Hindlimb muscle (tissue), 1 donor: ENCODE data around the gene C5orf52. TPM values are rescaled to one million over a fixed set of nuclear protein-coding genes. Genes with fewer than 3 reads are reported as not detected.
"Not testable (repeated sequence)": the region's sequence is repeated elsewhere in the genome, so short reads cannot be mapped to it uniquely, and the experiment has no call there.

Experiments
- DNase-seq: peaks from one replicate; pipeline ENCODE4 v3.0.0-alpha.2; 2013
- polyA plus RNA-seq: library from polyadenylated mRNA; unstranded; fragments of 120-200 nt; gene quantifications from one replicate; pipeline ENCODE4 v1.2.1, GENCODE V29; 2013; ENCODE audit not compliant: insufficient read length

The C5orf52 gene
- polyA plus RNA-seq: not detected

GRCh38 chr5:157670662-157671591 lies at the start of gene C5orf52:
TSS of gene C5orf52 (plus strand) at chr5:157671533. CDS start at chr5:157671615, 82 bp downstream.
- peak; percentile 71 for DNase-seq

DNA sequence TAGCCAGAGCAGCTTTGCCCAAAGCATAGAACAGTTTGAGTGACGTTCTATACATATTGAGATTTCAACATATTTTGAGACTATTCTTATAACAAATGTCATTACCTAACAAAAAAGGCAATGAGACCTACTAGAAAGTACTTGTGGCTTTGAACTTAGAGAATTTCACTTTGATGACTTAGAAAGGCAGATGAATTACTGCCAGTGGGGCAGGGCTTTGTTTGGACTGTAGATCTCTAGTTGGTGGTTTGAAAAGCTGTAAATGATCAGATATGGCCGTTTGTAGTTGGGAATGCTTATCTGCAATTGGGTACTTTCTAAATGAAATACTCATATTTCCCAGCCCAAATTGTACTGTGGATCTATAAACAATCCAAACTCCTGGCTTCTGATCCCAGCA lies 47.2 kb upstream of the C5orf52 start:
- no peak for DNase-seq

GRCh38 chr5:157626831-157627230 lies 44.5 kb upstream of the C5orf52 start:
- no peak for DNase-seq

- DNase-seq: no peak
Measured at GRCh38 chr5:157630341-157630740, 41.0 kb upstream of the C5orf52 start.

DNA sequence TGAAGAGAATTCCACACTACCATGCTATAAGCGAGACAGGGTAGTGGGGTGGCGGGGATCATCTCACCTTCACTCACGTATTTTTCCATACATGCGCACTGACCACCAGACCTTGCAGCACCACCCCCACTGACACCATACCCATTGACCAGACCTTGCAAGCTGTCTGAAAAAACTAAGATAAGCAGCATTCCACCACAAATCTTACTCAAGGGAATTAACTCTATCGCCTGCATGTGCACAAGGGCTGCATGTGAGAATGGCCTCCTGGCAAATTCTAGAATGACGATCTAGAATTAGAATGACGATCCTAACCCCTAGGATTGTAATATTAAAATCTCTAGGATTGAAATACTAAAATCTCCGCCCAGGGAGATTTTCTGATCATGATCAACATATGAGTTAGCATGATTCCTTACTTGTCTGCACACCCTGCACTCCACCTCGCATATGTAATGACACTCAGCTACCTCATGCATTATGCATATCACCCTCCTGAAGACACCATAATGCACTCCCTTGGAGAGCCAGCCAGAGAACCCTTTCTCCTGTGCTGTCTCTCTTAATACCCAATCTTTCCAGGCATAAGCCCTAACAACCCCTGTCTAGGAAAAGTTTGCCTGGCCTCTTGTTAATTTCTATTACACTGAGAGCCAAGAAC lies 30.8 kb upstream of the C5orf52 start:
- no peak for DNase-seq

- DNase-seq: no peak
Measured at GRCh38 chr5:157648275-157648990, 22.9 kb upstream of the C5orf52 start.

GRCh38 chr5:157649101-157649500 lies 22.2 kb upstream of the C5orf52 start:
- DNase-seq: no peak

DNA sequence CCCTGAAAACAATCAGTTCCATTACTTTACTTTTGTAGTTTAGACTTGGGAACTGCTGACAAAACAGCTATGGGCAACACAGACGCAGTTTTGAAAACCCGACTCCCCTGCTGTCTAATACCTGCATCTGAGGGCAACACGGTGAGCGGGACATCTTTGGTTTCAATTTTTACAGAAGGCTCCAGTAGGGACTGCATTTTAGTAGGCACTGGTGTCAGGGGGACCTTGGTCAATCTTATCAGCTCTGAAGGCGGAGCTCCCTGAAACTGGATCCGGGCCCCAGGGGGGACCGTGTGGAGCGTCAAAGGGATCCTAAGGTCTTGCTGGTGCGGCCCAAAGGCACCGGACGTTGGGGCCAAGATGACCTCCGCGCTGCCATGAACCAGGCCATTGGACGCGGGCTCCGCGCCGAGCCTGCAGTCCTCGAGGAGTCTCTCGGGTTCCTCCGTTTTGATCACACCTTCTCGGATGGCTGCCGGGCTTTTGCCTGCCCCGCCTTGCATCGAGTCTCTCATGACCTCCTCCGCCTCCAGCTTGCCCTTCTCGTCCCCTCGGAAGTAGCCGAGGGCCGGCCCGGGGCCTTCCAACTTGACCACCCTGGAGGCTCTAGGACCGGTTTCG lies 20.2 kb upstream of the C5orf52 start:
- DNase-seq: no peak

- DNase-seq: peak; percentile 59
Measured at GRCh38 chr5:157651623-157652376, 19.5 kb upstream of the C5orf52 start.

- DNase-seq: no peak
Measured at GRCh38 chr5:157652377-157652692, 19.0 kb upstream of the C5orf52 start, which contains the start of gene SOX30. TSS of gene SOX30 (minus strand) at chr5:157652438. CDS start at chr5:157652078, 360 bp downstream.

DNA sequence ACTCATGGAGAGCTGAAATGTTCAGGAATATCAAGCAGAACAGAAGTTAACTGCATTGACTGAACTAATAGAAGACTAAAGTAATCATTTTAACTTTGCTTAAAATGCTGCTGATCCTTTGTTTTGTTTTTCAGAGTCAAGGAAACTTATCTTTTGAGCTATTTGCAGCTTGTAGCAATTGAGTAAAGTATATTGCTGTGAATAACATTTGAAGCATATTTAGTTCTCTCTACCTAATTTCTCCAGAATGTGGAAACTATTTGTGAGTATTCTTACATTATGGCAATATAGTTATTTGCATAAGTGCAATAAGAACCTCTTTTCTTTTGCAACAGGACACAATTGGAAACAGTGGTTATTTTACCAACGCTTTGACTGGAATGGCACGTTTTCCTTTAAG lies 13.8 kb upstream of the C5orf52 start:
- no peak for DNase-seq

GRCh38 chr5:157658893-157659292 lies 12.4 kb upstream of the C5orf52 start:
- no peak for DNase-seq

- DNase-seq: no peak
Measured at GRCh38 chr5:157659868-157660660, 11.3 kb upstream of the C5orf52 start.

DNA sequence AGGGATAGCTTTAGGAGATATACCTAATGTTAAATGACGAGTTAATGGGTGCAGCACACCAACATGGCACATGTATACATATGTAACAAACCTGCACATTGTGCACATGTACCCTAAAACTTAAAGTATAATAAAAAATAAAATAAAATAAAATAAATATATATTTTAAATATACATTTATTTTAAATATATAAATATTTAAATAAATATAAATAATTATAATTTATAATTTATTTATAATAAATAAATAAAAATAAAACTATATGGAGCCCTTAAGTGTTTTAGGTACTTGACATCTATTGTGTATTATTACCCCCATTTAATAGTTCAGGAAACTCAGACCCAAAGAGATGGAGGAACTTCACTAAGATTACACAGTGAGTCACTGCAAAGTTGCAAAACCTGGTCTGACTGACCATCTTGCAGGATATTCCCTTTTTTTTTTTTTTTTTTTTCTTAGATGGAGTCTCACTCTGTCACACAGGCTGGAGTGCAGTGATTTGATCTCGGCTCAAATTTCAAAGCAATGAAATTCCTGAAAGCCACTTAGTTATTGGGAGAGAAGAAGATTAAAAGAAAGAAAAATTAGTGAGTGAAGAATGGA lies 5.8 kb upstream of the C5orf52 start:
- no peak for DNase-seq

DNA sequence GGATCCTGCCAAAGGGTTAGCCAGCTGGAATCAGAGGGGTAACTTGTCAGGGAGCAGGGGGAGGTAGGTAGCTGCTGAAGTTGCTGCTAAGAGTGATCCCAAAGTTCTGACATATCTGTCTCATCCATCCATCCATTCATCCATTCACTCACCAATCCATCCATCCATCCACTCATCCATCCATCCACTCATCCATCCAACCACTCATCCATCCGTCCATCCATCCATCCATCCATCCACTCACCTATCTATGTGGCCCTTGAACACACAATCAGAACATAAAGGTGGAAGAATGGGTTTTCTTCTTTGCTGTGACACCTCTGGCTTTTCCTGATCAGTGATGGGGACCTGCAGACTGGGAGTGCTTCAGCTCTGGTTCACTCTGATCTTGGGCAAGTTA lies 3.0 kb upstream of the C5orf52 start:
- DNase-seq: no peak

GRCh38 chr5:157669701-157670097 lies 1.6 kb upstream of the C5orf52 start:
- DNase-seq: no peak

- no peak for DNase-seq
Measured at GRCh38 chr5:157671592-157672330, 428 bp downstream of the C5orf52 start.

DNA sequence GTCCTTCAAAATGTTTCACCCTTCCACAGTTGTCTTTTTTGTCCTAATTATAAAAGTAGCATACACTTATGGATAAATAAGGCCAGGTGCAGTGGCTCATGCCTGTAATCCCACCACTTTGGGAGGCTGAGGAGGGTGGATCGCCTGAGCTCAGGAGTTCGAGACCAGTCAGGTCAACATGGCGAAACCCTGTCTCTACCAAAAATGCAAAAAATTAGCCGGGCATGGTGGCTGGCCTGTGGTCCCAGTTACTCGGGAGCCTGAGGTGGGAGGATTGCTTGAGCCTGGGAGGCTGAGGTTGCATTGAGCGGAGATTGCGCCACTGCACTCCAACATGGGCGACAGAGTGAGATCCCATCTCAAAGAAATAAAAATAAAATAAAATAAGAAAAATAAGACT lies 1.6 kb downstream of the C5orf52 start:
- no peak for DNase-seq

- not testable (repeated sequence) for DNase-seq
Measured at GRCh38 chr5:157674351-157674750, 3.0 kb downstream of the C5orf52 start.

- DNase-seq: no peak
Measured at GRCh38 chr5:157677931-157678330, 6.6 kb downstream of the C5orf52 start.
